Esophagus muscularis mucosa (tissue), 4 donors: ENCODE data around the gene CNKSR1.

Experiments
- CTCF ChIP-seq, 3 experiments: fragments of 200-600 bp in 2 of 3; fragments of 450-650 bp in 1 of 3; sonication (generic) in 2 of 3; IDR thresholded peaks; one replicate each; pipeline ENCODE4 v1.5.1; 2017 to 2019; ENCODE audit warnings: antibody characterized with exemption in 3 of 3, mild to moderate bottlenecking in 2 of 3, moderate library complexity in 1 of 3
- EP300 ChIP-seq: sonication (generic); formaldehyde crosslinking; IDR thresholded peaks from one replicate; pipeline ENCODE4 v1.6.1; 2017; ENCODE audit warnings: antibody characterized with exemption
- POLR2A ChIP-seq: fragments of 450-650 bp; IDR thresholded peaks from one replicate; pipeline ENCODE4 v1.6.1; 2017; ENCODE audit warnings: antibody characterized with exemption, moderate library complexity, mild to moderate bottlenecking, low read depth

- no peak for TF ChIP-seq EP300
- no peak for TF ChIP-seq CTCF (IDR thresholded peaks at IDR 0.05)
- no peak for TF ChIP-seq POLR2A
Observed at GRCh38 chr1:26237230-26237966, 60.1 kb downstream of the CNKSR1 start.
